HepG2 (cell line): Measurements from ENCODE around the gene CMTM8. TPM values are rescaled to one million over a fixed set of nuclear protein-coding genes. Genes with fewer than 3 reads are reported as not detected.

Experiments
- AKAP8 ChIP-seq: sonication (generic); formaldehyde crosslinking; IDR thresholded peaks from 2 replicates; pipeline ENCODE4 v1.5.1; 2020; ENCODE audit warnings: mild to moderate bottlenecking, missing genetic modification reagents
- GATA4 ChIP-seq: sonication (generic); IDR thresholded peaks from 2 replicates; pipeline ENCODE4 v1.6.1; 2016; ENCODE audit warnings: antibody characterized with exemption, low read depth, borderline replicate concordance
- HBP1 ChIP-seq: IDR thresholded peaks from 2 replicates; pipeline ENCODE4 v1.6.1; 2016; ENCODE audit warnings: low read depth, control low read depth
- HMGXB3 ChIP-seq: sonication (generic); formaldehyde crosslinking; IDR thresholded peaks from 2 replicates; pipeline ENCODE4 v1.4.0; 2020; ENCODE audit warnings: missing genetic modification reagents, borderline replicate concordance
- HNF1B ChIP-seq: sonication (generic); formaldehyde crosslinking; IDR thresholded peaks from 2 replicates; pipeline ENCODE4 v1.5.1; 2020; ENCODE audit warnings: mild to moderate bottlenecking, moderate library complexity, missing genetic modification reagents
- JARID2 ChIP-seq: sonication (generic); formaldehyde crosslinking; IDR thresholded peaks from 2 replicates; pipeline ENCODE4 v1.8.1; 2023; ENCODE audit warnings: missing genetic modification reagents, inconsistent platforms; ENCODE audit not compliant: insufficient replicate concordance
- MIER3 ChIP-seq: IDR thresholded peaks from 2 replicates; pipeline ENCODE4 v1.6.1; 2016; ENCODE audit warnings: missing compliant biosample characterization, borderline replicate concordance
- RNF2 ChIP-seq: fragments of 450-650 bp; conservative IDR thresholded peaks from 2 replicates; pipeline ENCODE4 v1.6.1; 2016; ENCODE audit warnings: low read depth
- SIX1 ChIP-seq: sonication (generic); formaldehyde crosslinking; IDR thresholded peaks from 2 replicates; pipeline ENCODE4 v1.4.0; 2020; ENCODE audit warnings: missing genetic modification reagents, borderline replicate concordance
- SMAD3 ChIP-seq: sonication (generic); formaldehyde crosslinking; IDR thresholded peaks from 2 replicates; pipeline ENCODE4 v1.4.0; 2020; ENCODE audit warnings: missing genetic modification reagents
- ZNF33B ChIP-seq: sonication (generic); formaldehyde crosslinking; IDR thresholded peaks from 2 replicates; pipeline ENCODE4 v1.5.1; 2020; ENCODE audit warnings: mild to moderate bottlenecking, missing genetic modification reagents
- ZNF441 ChIP-seq: sonication (generic); formaldehyde crosslinking; IDR thresholded peaks from 2 replicates; pipeline ENCODE4 v1.7.0; 2021; ENCODE audit warnings: missing genetic modification reagents, borderline replicate concordance
- ZNF512B ChIP-seq: sonication (generic); formaldehyde crosslinking; IDR thresholded peaks from 2 replicates; pipeline ENCODE4 v1.5.1; 2020; ENCODE audit warnings: missing genetic modification reagents, mild to moderate bottlenecking, borderline replicate concordance
- ZNF549 ChIP-seq: sonication (generic); formaldehyde crosslinking; IDR thresholded peaks from 2 replicates; pipeline ENCODE4 v1.5.0; 2020; ENCODE audit warnings: missing genetic modification reagents
- ZNF724P ChIP-seq: sonication (generic); formaldehyde crosslinking; IDR thresholded peaks from 2 replicates; pipeline ENCODE4 v1.8.0; 2022; ENCODE audit warnings: missing genetic modification reagents, borderline replicate concordance
- polyA plus RNA-seq, 8 experiments: library from polyadenylated mRNA; depleted of rRNA in 3 of 8; stranded (reverse) in 7 of 8; unstranded in 1 of 8; fragments of >200 nt; fragmentation: Illumina TruSeq in 4 of 8; extraction: Trizol in 4 of 8; gene quantifications; 2 replicates each; pipeline versions ENCODE4 v1.2.1 to v1.2.3, GENCODE V29; 2011 to 2016; ENCODE audit warnings: low read depth in 4 of 8, missing spikeins in 1 of 8, mixed read lengths in 1 of 8; ENCODE audit not compliant: insufficient read depth in 1 of 8
- total RNA-seq, 5 experiments: library from RNA; depleted of rRNA; stranded (reverse); fragments of >200 nt; fragmentation: Illumina TruSeq; extraction: Trizol; gene quantifications; 2 replicates each; pipeline ENCODE4 v1.2.3, GENCODE V29; 2016; ENCODE audit warnings: low read depth in 1 of 5
- TF ChIP-seq, protein P1 (sequence below): IDR thresholded peaks from 2 replicates; pipeline ENCODE4 v1.6.1; 2012; ENCODE audit warnings: inconsistent platforms

CMTM8 gene
- total and polyA plus RNA-seq, 2 of the 13 experiments (the other 11 are each of a cell fraction or from before 2014, with no cell fraction given), result 8.9 to 15.8 TPM

GRCh38 chr3:32237670-32238452, 619 bp upstream of the CMTM8 start (continued):
- TF ChIP-seq SMAD3 (CRISPR knock-in tag) (peak; percentile 61; the same call in 1 of the 2 replicates), ZNF512B (CRISPR knock-in tag) (0 out of 2 replicates have a peak, but pooled peaks have one; percentile 55), AKAP8 (CRISPR knock-in tag) (peak; percentile 68; the same call in 1 of the 2 replicates), ZNF724P (CRISPR knock-in tag) (peak; percentile 82; the same call in 1 of the 2 replicates), MIER3 (CRISPR knock-in tag) (peak; percentile 64; the same call in 1 of the 2 replicates), HNF1B (peak; percentile 62), ZNF441 (CRISPR knock-in tag) (peak; percentile 61; the same call in 1 of the 2 replicates), GATA4 (no peak), ZNF33B (CRISPR knock-in tag) (0 out of 2 replicates have a peak, but pooled peaks have one; percentile 27), JARID2 (peak; percentile 25), HBP1 (CRISPR knock-in tag) (0 out of 2 replicates have a peak, but pooled peaks have one; percentile 40), SIX1 (CRISPR knock-in tag) (no peak), HMGXB3 (CRISPR knock-in tag) (no peak), RNF2 (peak; percentile 74; the same call in 1 of the 2 replicates), ZNF549 (CRISPR knock-in tag) (no peak)
- TF ChIP-seq, protein P1, sequence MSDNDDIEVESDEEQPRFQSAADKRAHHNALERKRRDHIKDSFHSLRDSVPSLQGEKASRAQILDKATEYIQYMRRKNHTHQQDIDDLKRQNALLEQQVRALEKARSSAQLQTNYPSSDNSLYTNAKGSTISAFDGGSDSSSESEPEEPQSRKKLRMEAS, result peak; percentile 78
